Caco-2 (cell line): ENCODE measurements around the gene MCOLN2. TPM values are rescaled to one million over a fixed set of nuclear protein-coding genes. Genes with fewer than 3 reads are reported as not detected.
A peak's percentile ranks its signal among the peaks of the same experiment; 100 is the strongest.

Experiments used
- BruUV-seq: library from RNA; stranded (reverse); fragments of 400-500 nt; replicated peaks from 2 replicates; lab custom pipeline; 2021; lab: Mats Ljungman, UMichigan
- CTCF ChIA-PET: fragments of 300-600 bp; sonication (Branson Sonifier 250); formaldehyde crosslinking; loops from one replicate; lab custom pipeline; 2022; ENCODE audit warnings: antibody characterized with exemption; lab: Charles Lee
- POLR2A ChIA-PET: fragments of 300-600 bp; sonication (Branson Sonifier 250); formaldehyde crosslinking; loops from one replicate; lab custom pipeline; 2022; ENCODE audit warnings: antibody characterized with exemption; lab: Charles Lee
- DNase-seq, 2 experiments: peaks; one replicate each; pipeline versions ENCODE4 v3.0.0 to v3.0.0-alpha.2; 2020 to 2022
- H3K27me3 ChIP-seq: replicated peaks from 2 replicates; pipeline ENCODE4 v1.6.0; 2011; ENCODE audit warnings: low read length; ENCODE audit not compliant: control insufficient read depth, insufficient read depth
- H3K36me3 ChIP-seq: 2 replicates; pipeline ENCODE4 v1.5.1; 2011; ENCODE audit warnings: low read length; ENCODE audit not compliant: control insufficient read depth, insufficient read depth
- H3K4me1 ChIP-seq: fragments of 250-450 bp; sonication (Bioruptor Pico); 2 replicates; pipeline ENCODE4 v1.5.1; 2020; ENCODE audit warnings: mild to moderate bottlenecking
- H3K4me3 ChIP-seq: 2 replicates; pipeline ENCODE4 v1.5.1; 2011; ENCODE audit warnings: low read depth, mild to moderate bottlenecking, control low read depth, low read length
- H3K9me3 ChIP-seq: fragments of 250-450 bp; sonication (Bioruptor Pico); 2 replicates; pipeline ENCODE4 v1.5.1; 2020; ENCODE audit warnings: mild to moderate bottlenecking, moderate library complexity
- H3K27ac Mint-ChIP-seq: one replicate; pipeline ENCODE4 v1.8.0; 2022; ENCODE audit warnings: mixed read lengths; ENCODE audit not compliant: unreplicated experiment
- H3K27me3 Mint-ChIP-seq: one replicate; pipeline ENCODE4 v1.8.0; 2022; ENCODE audit warnings: mixed read lengths; ENCODE audit not compliant: insufficient read depth, unreplicated experiment
- H3K36me3 Mint-ChIP-seq: one replicate; pipeline ENCODE4 v1.8.0; 2022; ENCODE audit warnings: mild to moderate bottlenecking, mixed read lengths; ENCODE audit not compliant: insufficient read depth, unreplicated experiment
- H3K4me1 Mint-ChIP-seq: one replicate; pipeline ENCODE4 v1.8.0; 2022; ENCODE audit warnings: low read depth, mixed read lengths; ENCODE audit not compliant: unreplicated experiment
- H3K4me3 Mint-ChIP-seq: one replicate; pipeline ENCODE4 v1.8.0; 2022; ENCODE audit warnings: mild to moderate bottlenecking, moderate library complexity, mixed read lengths; ENCODE audit not compliant: unreplicated experiment
- H3K9me3 Mint-ChIP-seq: one replicate; pipeline ENCODE4 v1.8.0; 2022; ENCODE audit warnings: mixed read lengths; ENCODE audit not compliant: unreplicated experiment
- CTCF ChIP-seq, 2 experiments: fragments of 200-600 bp in 1 of 2; IDR thresholded peaks; 1 replicate in 1 of 2; 2 replicates in 1 of 2; pipeline versions ENCODE4 v1.5.1 to v1.8.0; 2011 to 2022; ENCODE audit warnings: antibody characterized with exemption in 1 of 2, control low read depth in 1 of 2, inconsistent platforms in 1 of 2, low read depth in 1 of 2, low read length in 1 of 2, mild to moderate bottlenecking in 1 of 2, moderate library complexity in 1 of 2; ENCODE audit not compliant: insufficient read depth in 1 of 2, severe bottlenecking in 1 of 2, unreplicated experiment in 1 of 2
- intact Hi-C: fragments of 100-400 bp; cut with micrococcal nuclease; formaldehyde crosslinking; loops from one replicate; pipeline ENCODE4 v1.10.0; 2022; ENCODE audit not compliant: unreplicated experiment
- total RNA-seq: library from RNA; stranded (reverse); gene quantifications from 2 replicates; pipeline ENCODE4 v1.2.3, GENCODE V29; 2022

MCOLN2 gene
- total RNA-seq, 1 experiment from 2014 or later = not detected

GRCh38 chr1:84896279-84896678 lies 100.6 kb downstream of the MCOLN2 start:
- H3K27ac Mint-ChIP-seq = no peak overlapping the region
- TF ChIP-seq CTCF (IDR thresholded peaks at IDR 0.05; ENCODE audit: insufficient read depth in 1 of 2, low read depth in 1 of 2, low read length in 1 of 2, severe bottlenecking in 1 of 2, unreplicated experiment in 1 of 2) = no peak
- no peak for DNase-seq
- no peak overlapping the region for H3K4me3 Mint-ChIP-seq
- CTCF ChIA-PET = no interaction called here
- H3K36me3 ChIP-seq = no peaks in the 10 kb centered on the region
- no peaks in the 10 kb centered on the region for H3K9me3 Mint-ChIP-seq
- POLR2A ChIA-PET = no interaction called here
- BruUV-seq = no TSS peak
- no peaks in the 10 kb centered on the region for H3K4me1 Mint-ChIP-seq
- H3K4me1 ChIP-seq = no peaks in the 10 kb centered on the region
- H3K9me3 ChIP-seq = no peaks in the 10 kb centered on the region
- intact Hi-C loops = no loop called here
- no peaks in the 10 kb centered on the region for H3K36me3 Mint-ChIP-seq
- H3K27me3 ChIP-seq = no peaks in the 10 kb centered on the region; the same call in none of the 2 replicates
- H3K4me3 ChIP-seq = no peak overlapping the region
- H3K27me3 Mint-ChIP-seq = peaks cover 17% of the 10 kb centered on the region

- ChIA-PET CTCF (no interaction called here), POLR2A (no interaction called here)
- intact Hi-C loops = no loop called here
- DNase-seq = peak in 1 of 2 experiments; percentile 17
- H3K4me1 ChIP-seq = no peaks in the 10 kb centered on the region
- Mint-ChIP-seq H3K4me1 (no peaks in the 10 kb centered on the region), H3K4me3 (peak within 1 kb of the TSS; percentile 60), H3K27me3 (peaks cover 26% of the 10 kb centered on the region), H3K9me3 (no peaks in the 10 kb centered on the region), H3K36me3 (no peaks in the 10 kb centered on the region), H3K27ac (no peak within 1 kb of the TSS)
- H3K27me3 ChIP-seq = no peaks in the 10 kb centered on the region; the same call in none of the 2 replicates
- no peak for TF ChIP-seq CTCF (IDR thresholded peaks at IDR 0.05; ENCODE audit: insufficient read depth in 1 of 2, low read depth in 1 of 2, low read length in 1 of 2, severe bottlenecking in 1 of 2, unreplicated experiment in 1 of 2)
- peak within 1 kb of the TSS; percentile 19 for H3K4me3 ChIP-seq
- no peaks in the 10 kb centered on the region for H3K9me3 ChIP-seq
- no peaks in the 10 kb centered on the region for H3K36me3 ChIP-seq
- no TSS peak for BruUV-seq
These were observed 104.0 kb downstream of the MCOLN2 start, which contains the start of gene LPAR3 for GRCh38 chr1:84892705-84893618. LPAR3 (minus strand) TSS chr1:84893206; CDS start chr1:84866120, 27,086 bp downstream.

GRCh38 chr1:84890566-84890965 lies 106.3 kb downstream of the MCOLN2 start:
- no peaks in the 10 kb centered on the region for H3K36me3 Mint-ChIP-seq
- H3K27me3 Mint-ChIP-seq = peaks cover 26% of the 10 kb centered on the region
- TF ChIP-seq CTCF (IDR thresholded peaks at IDR 0.05; ENCODE audit: insufficient read depth in 1 of 2, low read depth in 1 of 2, low read length in 1 of 2, severe bottlenecking in 1 of 2, unreplicated experiment in 1 of 2) = no peak

More at GRCh38 chr1:84890566-84890965, 106.3 kb downstream of the MCOLN2 start:
- Mint-ChIP-seq H3K4me1 (no peaks in the 10 kb centered on the region), H3K9me3 (no peaks in the 10 kb centered on the region), H3K27ac (no peak overlapping the region), H3K4me3 (no peak overlapping the region)
- no peaks in the 10 kb centered on the region for H3K4me1 ChIP-seq
- ChIA-PET CTCF (no interaction called here), POLR2A (no interaction called here)
- DNase-seq = no peak
- H3K9me3 ChIP-seq = no peaks in the 10 kb centered on the region
- intact Hi-C loops = no loop called here
- no peaks in the 10 kb centered on the region; the same call in none of the 2 replicates for H3K27me3 ChIP-seq
- no peak overlapping the region for H3K4me3 ChIP-seq
- BruUV-seq = no TSS peak
- H3K36me3 ChIP-seq = no peaks in the 10 kb centered on the region
